Hematopoietic multipotent progenitor cell treated with erythropoietin and hydrocortisone succinate and interleukin-3 and kit ligand, for 17 days (in vitro differentiated cells): ENCODE results near the gene ADGRA1.
"Not testable (repeated sequence)": the region's sequence is repeated elsewhere in the genome, so short reads cannot be mapped to it uniquely, and the experiment has no call there.

Experiments
- DNase-seq: peaks from one replicate; pipeline ENCODE4 v3.0.0-alpha.2; 2015; ENCODE audit warnings: low spot score

Gene ADGRA1, protein sequence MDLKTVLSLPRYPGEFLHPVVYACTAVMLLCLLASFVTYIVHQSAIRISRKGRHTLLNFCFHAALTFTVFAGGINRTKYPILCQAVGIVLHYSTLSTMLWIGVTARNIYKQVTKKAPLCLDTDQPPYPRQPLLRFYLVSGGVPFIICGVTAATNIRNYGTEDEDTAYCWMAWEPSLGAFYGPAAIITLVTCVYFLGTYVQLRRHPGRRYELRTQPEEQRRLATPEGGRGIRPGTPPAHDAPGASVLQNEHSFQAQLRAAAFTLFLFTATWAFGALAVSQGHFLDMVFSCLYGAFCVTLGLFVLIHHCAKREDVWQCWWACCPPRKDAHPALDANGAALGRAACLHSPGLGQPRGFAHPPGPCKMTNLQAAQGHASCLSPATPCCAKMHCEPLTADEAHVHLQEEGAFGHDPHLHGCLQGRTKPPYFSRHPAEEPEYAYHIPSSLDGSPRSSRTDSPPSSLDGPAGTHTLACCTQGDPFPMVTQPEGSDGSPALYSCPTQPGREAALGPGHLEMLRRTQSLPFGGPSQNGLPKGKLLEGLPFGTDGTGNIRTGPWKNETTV

DNA sequence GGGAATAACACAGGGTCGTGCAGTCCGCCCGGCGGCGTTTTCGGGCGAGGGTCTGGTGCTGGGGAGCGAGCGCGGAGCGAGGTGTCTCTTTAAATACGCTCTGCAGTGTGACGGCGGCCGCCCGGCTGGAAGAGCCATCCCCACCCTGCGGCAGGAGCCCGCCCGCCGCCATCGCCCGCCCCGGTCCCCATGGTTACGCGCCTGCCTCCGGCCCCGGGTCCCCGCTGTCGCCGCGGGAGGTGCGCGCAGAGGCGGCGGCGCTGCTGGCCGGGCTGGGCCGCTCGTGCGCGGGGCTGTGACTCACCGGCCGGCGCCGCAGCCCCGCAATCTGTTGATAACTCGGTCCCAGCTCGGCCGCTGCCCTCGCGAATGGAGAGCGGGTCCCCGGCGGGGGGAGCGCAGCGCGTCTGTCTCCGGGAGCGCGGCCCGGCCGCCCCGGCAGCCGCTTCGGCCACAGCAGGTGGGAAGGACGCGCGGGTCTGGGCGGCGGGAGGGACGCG is at the start of gene ADGRA1:
TSS of gene ADGRA1 (plus strand) at position 246 of the 500 bp plus-strand sequence. CDS start 986 bp downstream, outside the sequence.
- DNase-seq: no peak

DNA sequence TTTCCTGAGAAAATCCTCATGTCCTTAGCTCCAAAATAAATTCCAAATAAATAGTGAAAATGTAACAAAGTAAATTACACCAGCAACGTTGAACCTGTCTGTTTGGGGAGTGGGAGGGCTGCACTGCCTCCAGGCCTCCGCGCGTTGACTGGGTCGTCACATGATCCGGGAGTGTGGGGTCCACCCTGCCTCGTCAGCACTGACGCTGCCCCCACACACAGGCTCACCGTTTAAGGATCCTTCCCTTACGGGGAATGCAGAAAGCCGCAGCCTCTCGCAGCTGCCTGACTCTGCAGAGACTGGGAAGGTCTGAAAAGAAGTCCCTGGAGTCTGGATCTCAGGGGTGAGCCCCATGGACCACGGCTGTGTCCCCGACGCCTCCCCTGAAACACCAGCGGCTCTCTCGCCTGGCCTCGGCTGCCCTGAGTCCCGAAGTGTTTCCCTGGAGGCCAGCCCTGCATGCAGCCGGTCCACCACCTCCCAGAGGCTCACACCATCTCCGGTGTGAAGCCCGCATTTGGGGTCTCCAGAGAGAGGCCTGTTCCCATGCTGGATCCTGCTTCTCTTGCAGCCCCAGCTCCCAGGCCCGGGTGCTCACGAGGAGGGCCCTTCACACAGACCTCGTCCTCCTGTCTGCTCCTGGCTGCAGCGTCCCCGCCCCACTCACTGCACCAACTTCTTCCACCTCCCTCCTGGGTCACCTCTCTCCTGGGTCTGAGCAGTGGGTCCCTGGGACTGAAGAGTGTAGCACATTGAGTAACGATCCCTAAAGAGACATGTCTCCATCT is 49.5 kb upstream of the ADGRA1 start:
- no peak for DNase-seq

DNA sequence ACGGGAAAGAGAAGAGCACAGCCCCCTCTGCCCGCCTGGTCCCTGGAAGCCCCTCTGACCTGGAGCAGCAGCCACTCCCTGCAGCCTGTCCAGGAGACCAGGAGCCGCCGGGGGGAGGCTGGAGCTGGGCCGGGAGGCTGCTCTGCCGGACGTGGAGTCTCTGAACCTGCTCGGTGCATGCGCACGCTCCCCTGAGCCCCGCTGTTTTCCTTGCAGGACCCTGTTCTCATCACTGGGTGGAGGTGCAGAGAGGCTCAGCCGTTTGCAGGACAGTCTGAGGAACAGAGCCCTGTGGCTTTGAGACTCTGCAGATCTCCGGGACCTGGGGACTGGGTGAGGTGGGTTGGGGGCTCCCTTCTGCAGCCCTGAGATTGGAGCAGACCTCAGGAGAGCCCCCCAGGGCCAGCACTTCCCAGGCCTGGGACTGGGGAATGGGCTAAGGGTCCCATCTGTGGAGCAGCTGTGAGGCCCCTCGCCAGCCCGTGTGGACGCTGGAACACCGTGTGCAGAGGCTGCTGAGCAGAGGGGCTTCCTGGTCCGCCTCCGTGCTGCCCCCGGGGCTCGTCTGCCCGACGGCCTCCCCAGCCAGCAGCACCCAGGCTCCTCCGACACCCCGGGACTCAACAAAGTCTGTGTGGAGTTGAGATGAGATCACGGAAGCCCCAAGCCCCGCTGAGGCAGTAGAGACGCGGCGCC is 48.5 kb upstream of the ADGRA1 start:
- no peak for DNase-seq

DNA sequence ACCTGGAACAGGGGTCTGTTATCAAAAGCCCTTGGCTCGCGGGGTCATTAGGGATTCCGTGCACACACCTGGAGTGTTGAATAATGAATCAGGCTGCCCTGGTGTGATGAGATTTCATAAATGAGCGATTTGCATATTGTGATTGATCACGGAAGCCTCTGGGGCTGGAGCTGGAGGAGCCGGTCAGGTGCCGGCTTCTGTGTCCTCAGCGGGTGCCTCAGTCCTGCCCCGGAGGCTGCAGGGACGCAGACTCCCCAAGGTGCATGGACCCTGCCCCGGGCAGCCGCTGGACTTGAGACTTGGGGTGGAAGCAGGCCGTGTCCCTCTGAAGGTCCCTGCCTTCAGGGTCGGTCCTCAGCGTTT is 47.9 kb upstream of the ADGRA1 start:
- DNase-seq: no peak

DNA sequence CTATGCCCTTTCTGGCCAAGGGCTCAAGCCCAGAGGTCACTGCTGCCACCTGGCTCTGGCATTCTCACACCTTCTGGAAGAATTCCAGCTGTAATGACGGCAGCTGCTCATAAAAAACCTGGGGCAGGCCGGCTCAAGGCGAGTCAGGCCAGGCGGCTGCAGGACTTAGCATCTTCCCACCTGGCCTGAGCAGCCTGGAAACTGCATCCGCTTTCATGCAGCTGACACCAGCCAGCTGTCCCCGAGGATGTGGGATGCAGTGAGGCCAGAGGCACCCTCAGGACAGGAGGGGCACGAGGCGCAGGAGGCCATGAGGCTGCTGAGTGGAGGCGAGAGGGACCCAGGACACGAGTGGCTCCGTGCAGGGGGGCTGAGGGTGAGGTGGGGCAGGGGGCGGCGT is 47.5 kb upstream of the ADGRA1 start:
- DNase-seq: no peak

DNA sequence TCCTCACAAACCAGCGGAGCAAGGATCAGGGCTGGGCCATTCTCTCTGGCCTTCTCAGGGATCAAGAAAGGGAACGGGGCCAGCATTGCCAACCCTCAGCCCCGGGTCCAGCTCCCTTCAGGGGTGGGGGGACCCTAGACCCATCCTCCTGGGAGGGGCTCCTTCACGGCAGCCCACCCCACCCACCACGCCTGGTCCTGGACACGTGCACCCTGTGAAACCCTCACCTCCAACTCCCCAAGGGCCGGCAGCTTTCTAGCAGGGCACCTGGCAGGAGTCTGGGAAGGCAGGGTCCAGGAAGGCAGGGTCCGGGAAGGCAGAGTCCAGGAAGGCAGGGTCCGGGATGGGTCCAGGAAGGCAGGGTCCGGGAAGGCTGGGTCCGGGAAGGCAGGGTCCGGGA is 46.6 kb upstream of the ADGRA1 start:
- DNase-seq: no peak

DNA sequence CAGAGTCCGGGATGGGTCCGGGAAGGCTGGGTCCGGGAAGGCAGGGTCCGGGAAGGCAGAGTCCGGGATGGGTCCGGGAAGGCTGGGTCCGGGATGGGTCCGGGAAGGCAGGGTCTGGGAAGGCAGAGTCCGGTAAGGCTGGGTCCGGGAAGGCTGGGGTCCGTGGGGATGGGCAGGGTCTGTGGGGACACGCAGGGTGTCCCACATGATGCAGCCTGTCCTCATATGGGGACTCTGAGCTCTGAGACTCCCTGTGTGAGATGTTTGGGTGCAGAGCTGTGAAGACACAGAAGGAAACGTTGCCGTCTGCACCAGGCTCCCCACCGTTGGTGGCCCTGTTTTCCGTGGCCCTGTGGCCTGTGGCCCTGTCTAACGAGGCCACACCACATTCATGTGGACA is 45.7 kb upstream of the ADGRA1 start:
- no peak for DNase-seq

DNA sequence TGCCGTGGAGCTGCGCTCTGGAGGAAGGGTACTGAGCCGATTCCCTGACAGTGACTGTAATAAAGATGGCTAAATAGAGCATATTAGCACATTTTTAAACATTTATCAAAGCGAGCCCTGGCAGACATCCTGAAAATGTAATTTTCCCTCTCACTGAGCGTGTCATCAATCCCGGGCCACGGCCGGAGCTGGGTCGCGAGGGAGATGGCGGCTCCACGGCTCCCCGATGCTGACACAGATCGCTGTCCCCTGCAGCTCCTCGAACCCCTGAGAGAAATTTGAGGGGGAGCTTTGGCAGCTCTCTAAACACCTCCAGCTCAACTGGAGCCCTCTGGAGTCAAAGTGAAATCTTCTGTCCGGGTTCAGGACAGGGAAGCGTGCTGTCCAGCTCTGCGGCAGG is 44.9 kb upstream of the ADGRA1 start:
- DNase-seq: no peak

DNA sequence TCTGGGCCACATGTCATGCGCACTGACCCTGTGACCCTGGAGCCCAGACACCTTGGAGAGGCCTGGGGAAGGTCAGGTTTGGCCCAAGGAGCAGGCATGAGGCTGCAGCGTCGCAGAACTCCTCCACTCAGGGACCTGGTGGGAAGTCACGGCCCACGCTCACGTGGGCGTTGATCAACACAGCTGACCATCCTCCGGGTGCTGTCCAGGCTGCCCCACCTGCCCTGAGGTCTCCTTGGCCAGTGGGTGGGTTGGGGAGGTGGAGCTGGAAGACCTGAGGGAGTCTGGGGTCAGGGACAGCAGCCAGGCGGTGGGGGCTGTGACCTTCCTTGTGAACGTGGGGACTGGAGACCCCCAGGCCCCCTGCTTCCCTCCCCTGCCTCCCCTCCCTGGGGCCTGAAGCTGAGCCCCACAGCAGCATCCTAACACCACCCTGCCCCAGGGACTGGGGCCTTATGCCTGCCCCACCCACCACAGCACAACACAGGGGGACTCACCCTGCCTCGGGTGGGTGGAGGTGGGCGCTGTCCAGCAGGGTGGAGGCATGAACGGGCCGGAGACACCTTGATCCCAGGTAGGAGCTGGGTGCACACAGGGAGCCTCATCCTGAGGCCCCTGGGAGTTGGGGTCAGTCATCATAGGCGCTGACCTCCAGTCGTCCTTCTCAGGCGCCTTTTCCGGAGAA is 44.0 kb upstream of the ADGRA1 start:
- DNase-seq: no peak

DNA sequence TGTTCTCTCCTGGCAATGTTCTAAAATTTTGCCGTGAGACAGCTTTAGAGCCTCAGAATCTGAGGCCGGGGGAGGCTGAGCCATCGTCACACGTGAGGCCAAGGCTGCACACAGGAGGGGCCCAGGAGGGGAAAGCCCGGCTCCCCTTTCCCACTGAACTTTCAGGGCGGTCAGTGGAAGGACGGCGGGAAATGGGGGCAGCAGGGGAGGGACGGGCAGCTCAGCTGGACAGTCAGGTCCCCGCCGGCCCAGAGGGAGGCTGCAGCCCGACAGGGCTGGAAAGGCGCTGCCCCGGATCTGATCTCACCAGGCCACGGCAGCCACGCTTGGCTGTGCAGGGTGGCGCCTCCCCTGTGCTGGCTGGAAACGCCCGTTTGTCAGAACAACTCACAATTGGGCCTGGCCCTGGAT is 43.3 kb upstream of the ADGRA1 start:
- DNase-seq: no peak

DNA sequence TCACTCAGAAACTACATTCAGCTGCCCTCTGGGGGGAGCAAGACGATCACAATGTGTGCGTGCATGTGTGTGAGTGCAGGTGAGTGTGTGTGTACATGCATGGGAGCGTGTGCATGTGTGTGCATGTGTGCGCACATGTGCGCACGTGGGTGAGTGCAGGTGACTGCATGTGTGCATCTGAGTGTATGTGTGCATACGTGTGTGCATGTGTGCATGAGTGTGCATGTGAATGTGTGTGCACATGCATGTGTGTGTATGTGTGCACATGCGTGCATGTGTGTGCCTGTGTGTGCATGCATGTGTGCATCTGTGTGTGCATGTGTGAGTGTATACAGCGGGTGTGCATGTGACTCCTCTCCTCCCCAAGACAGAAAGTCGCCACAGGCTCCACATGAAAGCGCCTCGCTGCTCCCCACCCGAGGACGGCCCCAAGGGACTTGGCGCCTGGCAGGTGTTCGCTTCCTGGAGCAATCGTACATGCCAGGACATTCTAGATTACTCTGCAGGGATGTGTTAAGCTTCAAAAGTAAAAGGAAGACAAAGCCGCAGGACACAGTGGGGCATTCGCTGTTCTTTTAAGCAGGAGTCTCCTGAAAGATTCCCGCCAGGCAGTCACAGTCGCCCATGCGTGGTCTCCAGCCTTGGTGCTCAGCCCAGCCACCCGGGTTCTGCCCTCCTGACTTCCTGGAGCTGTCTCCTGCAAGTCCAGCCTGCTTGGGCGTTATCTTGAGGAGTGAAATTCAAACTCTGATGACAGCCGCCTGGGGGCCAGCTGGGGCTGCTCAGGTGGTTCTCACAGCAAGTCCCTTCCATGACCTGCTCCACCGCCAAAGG is 42.0 kb upstream of the ADGRA1 start:
- DNase-seq: no peak

DNA sequence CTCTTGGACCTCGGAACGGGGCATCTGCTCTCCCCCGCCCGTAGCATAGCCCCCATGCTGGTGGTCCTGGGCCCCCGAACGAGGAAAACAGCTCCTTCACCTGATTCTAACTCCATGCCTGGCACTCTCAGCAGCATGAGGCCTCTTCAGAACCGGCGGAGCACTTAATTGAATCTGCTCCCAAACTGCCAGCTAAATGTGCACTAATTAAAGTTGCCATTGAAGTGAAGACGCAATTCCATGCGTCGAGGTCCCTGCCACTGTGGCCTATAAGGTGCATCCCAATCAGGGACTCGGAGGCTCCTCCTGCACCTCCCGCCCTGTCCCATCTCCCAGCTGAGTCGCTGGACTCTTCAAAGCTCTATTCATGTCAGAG is 41.3 kb upstream of the ADGRA1 start:
- DNase-seq: no peak

DNA sequence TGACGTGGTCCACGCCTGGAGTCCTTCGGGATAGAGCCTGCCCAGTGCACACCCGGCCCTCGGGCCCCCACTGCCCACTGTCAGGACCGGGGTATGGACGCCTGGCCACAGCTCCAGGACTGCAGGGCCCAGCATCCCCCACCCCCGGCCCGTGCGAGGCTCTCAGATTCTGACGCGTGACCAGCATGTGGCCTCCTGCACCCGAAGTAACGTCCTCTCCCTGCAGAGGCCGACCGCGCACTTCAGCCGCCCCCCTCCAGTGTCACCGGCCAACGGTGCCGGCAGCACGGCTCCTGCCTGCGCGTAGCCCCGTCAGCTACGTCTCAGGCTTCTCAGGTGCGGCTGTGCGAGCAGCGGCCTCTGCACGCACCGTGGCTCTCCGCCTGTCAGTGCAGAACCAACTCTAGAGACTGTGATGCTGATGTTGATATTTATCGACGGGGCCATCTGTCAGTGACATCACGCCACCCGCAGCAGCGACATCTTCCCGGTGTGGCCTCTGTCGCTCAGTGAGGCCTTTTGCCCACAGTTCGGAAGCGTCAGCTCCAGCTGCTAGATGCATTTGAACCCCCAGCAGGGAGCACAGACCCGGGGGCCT is 40.1 kb upstream of the ADGRA1 start:
- DNase-seq: no peak

DNA sequence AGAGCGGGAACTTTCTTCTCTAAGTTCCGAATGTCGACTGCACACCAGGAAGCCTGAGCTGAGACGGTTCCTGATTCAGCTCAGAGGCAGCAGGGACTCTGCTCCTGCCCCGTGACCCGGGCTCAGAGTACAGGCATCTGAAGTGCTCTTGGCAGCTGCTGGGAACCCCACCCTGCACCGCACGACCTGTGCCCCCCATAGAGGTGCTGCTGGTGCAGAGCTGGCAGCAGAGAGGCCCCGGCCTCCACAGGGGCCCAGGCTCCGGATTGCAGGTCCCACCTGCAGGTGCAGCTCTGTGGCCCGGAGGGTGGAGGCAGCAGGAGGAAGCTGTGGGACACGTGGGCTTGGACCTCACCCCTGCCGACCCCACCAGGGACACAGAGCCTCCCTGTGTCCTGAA is 39.5 kb upstream of the ADGRA1 start:
- DNase-seq: no peak

DNA sequence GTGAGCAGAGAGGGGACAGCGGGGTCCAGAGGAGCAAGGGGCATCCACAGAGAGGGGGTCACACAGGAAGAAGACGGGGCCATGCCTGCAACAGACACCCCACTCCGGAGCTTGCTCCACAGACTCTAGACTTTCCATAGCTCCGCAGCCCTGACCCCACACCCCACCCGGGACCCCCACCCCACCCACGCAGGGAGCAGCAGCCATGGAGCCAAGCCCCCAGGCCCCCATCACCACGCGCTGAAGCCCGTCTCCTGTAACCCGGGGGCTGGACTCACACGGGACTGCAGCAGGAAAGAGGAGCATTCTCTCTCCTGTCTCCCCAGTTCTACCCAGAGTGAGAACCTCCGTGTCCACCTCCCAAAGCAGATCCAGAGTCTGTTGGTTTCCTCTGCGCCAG is 38.8 kb upstream of the ADGRA1 start:
- no peak for DNase-seq

DNA sequence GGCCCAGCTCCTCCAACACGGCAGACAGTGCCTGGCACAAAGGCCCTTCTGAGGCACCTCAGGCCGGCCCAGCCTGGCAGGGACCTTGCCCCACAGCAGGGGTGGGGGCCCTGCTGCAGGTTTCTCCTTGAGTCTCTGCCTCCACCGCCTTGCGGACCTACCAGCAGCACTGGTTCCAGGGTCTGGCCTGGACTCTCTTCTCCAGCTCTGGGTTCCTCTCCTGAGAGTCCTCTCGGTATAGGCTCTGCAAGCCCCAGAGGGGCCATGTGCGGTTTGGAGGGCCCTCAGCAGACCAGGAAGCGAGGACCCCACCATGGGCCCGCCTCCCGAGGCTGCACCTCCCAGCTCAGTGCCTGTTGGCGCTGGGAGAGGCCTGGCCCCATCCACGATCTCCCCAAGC is 38.1 kb upstream of the ADGRA1 start:
- no peak for DNase-seq

DNA sequence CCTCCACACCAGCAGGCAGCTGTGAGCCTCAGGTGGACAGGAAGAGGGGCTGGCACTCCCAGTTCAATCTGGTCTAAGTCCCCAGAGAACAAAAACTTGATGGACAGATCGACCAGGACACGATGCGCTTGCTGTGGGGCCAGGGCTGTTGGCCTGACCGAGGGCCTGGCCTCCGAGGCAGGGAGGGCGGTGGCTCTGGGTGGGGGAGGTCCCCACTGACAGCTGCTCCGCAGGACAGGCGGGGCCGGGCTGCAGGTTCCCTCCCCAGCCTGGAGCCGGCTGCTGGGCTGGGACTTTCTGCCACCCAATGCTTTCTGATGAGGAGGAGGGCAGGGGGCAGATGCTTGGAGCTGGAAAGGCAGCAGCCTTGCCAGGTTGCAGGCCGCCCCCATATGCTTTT is 37.4 kb upstream of the ADGRA1 start:
- no peak for DNase-seq

DNA sequence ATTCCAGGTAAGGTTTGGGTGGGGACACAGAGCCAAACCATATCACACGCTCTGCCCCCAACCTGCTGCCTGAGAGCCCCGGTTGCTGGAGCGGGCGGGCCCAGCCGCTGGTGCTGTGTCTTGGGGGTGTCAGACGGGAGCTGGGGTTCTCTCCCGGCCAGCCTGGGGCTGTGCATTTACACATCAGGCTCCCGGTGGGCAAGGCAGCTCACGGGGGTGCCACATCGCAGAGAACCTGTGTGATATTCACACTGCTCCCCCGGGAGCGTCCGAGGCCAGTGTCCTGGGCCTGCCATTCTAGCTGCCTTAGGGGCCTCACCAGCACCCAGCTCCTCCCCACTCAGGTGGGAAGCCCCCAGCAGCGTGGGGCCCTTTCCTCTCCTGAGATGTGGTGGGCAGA is 35.6 kb upstream of the ADGRA1 start:
- DNase-seq: no peak

DNA sequence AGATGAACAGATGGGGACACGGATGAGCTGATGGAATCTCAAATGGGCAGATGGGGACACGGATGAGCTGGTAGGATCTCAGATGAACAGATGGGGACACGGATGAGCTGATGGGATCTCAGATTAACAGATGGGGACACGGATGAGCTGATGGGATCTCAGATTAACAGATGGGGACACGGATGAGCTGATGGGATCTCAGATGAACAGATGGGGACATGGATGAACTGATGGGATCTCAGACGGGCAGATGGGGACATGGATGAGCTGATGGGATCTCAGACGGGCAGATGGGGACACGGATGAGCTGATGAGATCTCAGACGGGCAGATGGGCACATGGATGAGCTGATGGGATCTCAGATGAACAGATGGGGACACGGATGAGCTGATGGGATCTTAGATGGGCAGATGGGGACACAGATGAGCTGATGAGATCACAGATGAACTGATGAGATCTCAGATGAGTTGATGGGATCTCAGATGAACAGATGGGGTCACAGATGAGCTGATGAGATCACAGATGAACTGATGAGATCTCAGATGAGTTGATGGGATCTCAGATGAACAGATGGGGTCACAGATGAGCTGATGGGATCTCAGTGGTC is 34.1 kb upstream of the ADGRA1 start:
- not testable (repeated sequence) for DNase-seq

DNA sequence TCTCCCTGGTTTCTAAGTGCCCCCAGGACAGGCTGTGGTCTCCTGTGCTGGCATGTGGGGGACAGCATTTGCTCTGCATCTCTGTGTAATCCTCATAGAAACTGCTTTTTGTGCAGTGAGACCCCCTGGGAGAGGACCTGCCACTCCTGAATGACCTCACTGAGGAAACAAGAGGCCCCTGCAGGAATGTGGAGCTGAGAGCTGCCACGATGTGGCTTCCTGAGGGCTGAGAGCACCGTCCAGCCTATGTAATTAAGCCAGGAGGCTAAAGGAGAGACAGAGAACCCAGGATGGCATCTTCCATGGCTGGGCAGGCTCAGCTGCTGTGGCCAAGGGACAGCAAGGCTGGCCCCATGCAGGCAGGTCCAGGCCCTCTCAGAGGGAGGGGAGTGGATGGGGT is 32.3 kb upstream of the ADGRA1 start:
- no peak for DNase-seq
